K562 (cell line): ENCODE measurements around the gene SIGLEC14. TPM values are rescaled to one million over a fixed set of nuclear protein-coding genes. Genes with fewer than 3 reads are reported as not detected.

Experiments used
- ATAC-seq: fragments of 200-7000 bp; cut with Tn5 transposase; 3 replicates; pipeline ENCODE4 v1.9.1; 2020; ENCODE audit warnings: moderate library complexity
- BruUV-seq: library from RNA; stranded (reverse); fragments of 400-500 nt; replicated peaks from 2 replicates; lab custom pipeline; 2021; lab: Mats Ljungman, UMichigan
- CTCF ChIA-PET: fragments of 300-600 bp; formaldehyde crosslinking; extraction: SDS; loops from one replicate; lab custom pipeline; 2021; ENCODE audit warnings: low intra/inter-chr PET ratio; lab: Yijun Ruan, JAX
- POLR2A ChIA-PET: fragments of 300-600, 350-650 bp; sonication (Branson Sonifier 250); formaldehyde crosslinking; extraction: SDS; loops from one replicate; lab custom pipeline; 2021; ENCODE audit warnings: antibody characterized with exemption, inconsistent platforms; lab: Yijun Ruan, JAX
- DNase-seq, 4 experiments: peaks; one replicate each; pipeline versions ENCODE4 v3.0.0 to v3.0.0-alpha.2; 2011 to 2018; ENCODE audit warnings: low spot score in 3 of 4, mixed read lengths in 3 of 4; ENCODE audit errors: extremely low read depth in 1 of 4
- FAIRE-seq: peaks from 2 replicates; lab custom pipeline; 2011; peaks lifted over from hg19 to GRCh38; lab: Jason Lieb, UNC
- H2AFZ ChIP-seq: 2 replicates; pipeline ENCODE4 v1.6.0; 2011; ENCODE audit warnings: low read depth, low read length, control low read depth, inconsistent platforms
- H3K27ac ChIP-seq: fragments of 200-600 bp; 3 replicates; pipeline ENCODE4 v1.8.0; 2011; ENCODE audit warnings: low read depth, mild to moderate bottlenecking, control low read depth, inconsistent platforms, low read length, moderate library complexity, mixed read lengths; ENCODE audit errors: extremely low read depth
- H3K27me3 ChIP-seq, 2 experiments: fragments of 300-600 bp in 1 of 2; 2 replicates in 1 of 2; 3 replicates in 1 of 2; pipeline versions ENCODE4 v1.6.0 to v1.8.0; 2011; ENCODE audit warnings: inconsistent platforms in 2 of 2, low read length in 2 of 2, mild to moderate bottlenecking in 1 of 2, mixed read lengths in 1 of 2, moderate library complexity in 1 of 2; ENCODE audit not compliant: control insufficient read depth in 2 of 2, insufficient read depth in 2 of 2
- H3K36me3 ChIP-seq: fragments of 300-600 bp; 3 replicates; pipeline ENCODE4 v1.8.0; 2011; ENCODE audit warnings: mild to moderate bottlenecking, low read length, inconsistent platforms; ENCODE audit not compliant: control insufficient read depth, insufficient read depth
- H3K4me1 ChIP-seq, 2 experiments: fragments of 200-600 bp in 1 of 2; replicated peaks in 1 of 2; 2 replicates in 1 of 2; 3 replicates in 1 of 2; pipeline versions ENCODE4 v1.5.1 to v1.8.0; 2011; ENCODE audit warnings: inconsistent platforms in 2 of 2, low read length in 2 of 2, mild to moderate bottlenecking in 1 of 2, mixed read lengths in 1 of 2, moderate library complexity in 1 of 2; ENCODE audit not compliant: control insufficient read depth in 2 of 2, insufficient read depth in 2 of 2
- H3K4me2 ChIP-seq: 2 replicates; pipeline ENCODE4 v1.6.1; 2011; ENCODE audit warnings: low read length, control low read depth, inconsistent platforms, mixed read lengths; ENCODE audit not compliant: insufficient read depth
- H3K4me3 ChIP-seq: fragments of 200-600 bp; sonication (generic), shearing (Covaris generic); 2 replicates; pipeline ENCODE4 v1.5.1; 2016; ENCODE audit warnings: control low read depth, inconsistent platforms
- H3K79me2 ChIP-seq: fragments of 200-600 bp; 3 replicates; pipeline ENCODE4 v1.8.0; 2011; ENCODE audit warnings: low read length, inconsistent platforms; ENCODE audit not compliant: control insufficient read depth, insufficient read depth
- H3K9ac ChIP-seq, 2 experiments: 2 replicates each; pipeline versions ENCODE4 v1.6.0 to v1.6.1; 2011; ENCODE audit warnings: low read depth in 2 of 2, low read length in 2 of 2, control low read depth in 1 of 2, inconsistent platforms in 1 of 2, mild to moderate bottlenecking in 1 of 2, mixed read lengths in 1 of 2; ENCODE audit not compliant: insufficient read depth in 1 of 2
- H3K9me1 ChIP-seq: one replicate; pipeline ENCODE4 v1.6.0; 2011; ENCODE audit warnings: inconsistent platforms, mild to moderate bottlenecking, low read length, moderate library complexity; ENCODE audit not compliant: control insufficient read depth, insufficient read depth
- H3K9me3 ChIP-seq: replicated peaks from 2 replicates; pipeline ENCODE4 v1.5.1; 2011; ENCODE audit warnings: low read depth, low read length, inconsistent platforms; ENCODE audit not compliant: control insufficient read depth, insufficient read depth
- H4K20me1 ChIP-seq: replicated peaks from 2 replicates; pipeline ENCODE4 v1.6.1; 2011; ENCODE audit warnings: low read length, inconsistent platforms, mixed read lengths; ENCODE audit not compliant: control insufficient read depth, insufficient read depth
- BRF1 ChIP-seq: IDR thresholded peaks from 3 replicates; pipeline ENCODE4 v1.6.1; 2011; ENCODE audit warnings: borderline replicate concordance, mild to moderate bottlenecking; ENCODE audit not compliant: insufficient read length; ENCODE audit errors: extremely low read depth
- C11orf30 ChIP-seq: fragments of 450-650 bp; IDR thresholded peaks from 2 replicates; pipeline ENCODE4 v1.6.1; 2016; ENCODE audit warnings: low read depth, mild to moderate bottlenecking
- CAMTA2 ChIP-seq: fragments of 250-450 bp; sonication (Bioruptor Pico); conservative IDR thresholded peaks from 2 replicates; pipeline ENCODE4 v1.5.1; 2022
- HNRNPUL1 ChIP-seq: fragments of 200-400 bp; formaldehyde crosslinking; IDR thresholded peaks from 2 replicates; pipeline ENCODE4 v1.6.1; 2017; ENCODE audit warnings: low read length
- KLF10 ChIP-seq: fragments of 250-450 bp; sonication (Bioruptor Pico); IDR thresholded peaks from 2 replicates; pipeline ENCODE4 v1.6.1; 2021; ENCODE audit warnings: matching md5 sums
- KLF6 ChIP-seq: fragments of 250-450 bp; sonication (Bioruptor Pico); IDR thresholded peaks from 2 replicates; pipeline ENCODE4 v1.4.0; 2020; ENCODE audit warnings: mild to moderate bottlenecking, moderate library complexity, borderline replicate concordance
- LCOR ChIP-seq: sonication (generic); formaldehyde crosslinking; IDR thresholded peaks from 2 replicates; pipeline ENCODE4 v1.8.0; 2022; ENCODE audit warnings: mild to moderate bottlenecking, missing genetic modification reagents
- MAFK ChIP-seq: IDR thresholded peaks from 2 replicates; pipeline ENCODE4 v1.6.1; 2011; ENCODE audit warnings: low read length, improper control_type of control experiment
- MCM3 ChIP-seq: fragments of 450-650 bp; IDR thresholded peaks from 2 replicates; pipeline ENCODE4 v1.6.1; 2016
- NFE2 ChIP-seq: IDR thresholded peaks from 2 replicates; pipeline ENCODE4 v1.6.1; 2014; ENCODE audit warnings: antibody characterized with exemption, low read depth
- POLR2AphosphoS5 ChIP-seq: IDR thresholded peaks from 2 replicates; pipeline ENCODE4 v1.6.1; 2011; ENCODE audit warnings: mild to moderate bottlenecking, low read depth, low read length, moderate library complexity; ENCODE audit not compliant: control insufficient read depth, insufficient read depth
- PPARD ChIP-seq: fragments of 250-450 bp; sonication (Bioruptor Pico); IDR thresholded peaks from 2 replicates; pipeline ENCODE4 v1.8.0; 2022; ENCODE audit warnings: inconsistent platforms, mild to moderate bottlenecking, moderate library complexity
- ZC3H11A ChIP-seq: IDR thresholded peaks from 2 replicates; pipeline ENCODE4 v1.6.1; 2012; ENCODE audit warnings: low read depth, low read length, improper control_type of control experiment
- ZFP30 ChIP-seq: fragments of 250-450 bp; sonication (Bioruptor Pico); IDR thresholded peaks from 2 replicates; pipeline ENCODE4 v1.8.0; 2022; ENCODE audit warnings: moderate library complexity, mild to moderate bottlenecking, inconsistent platforms, borderline replicate concordance
- ZFX ChIP-seq: sonication (generic); formaldehyde crosslinking; IDR thresholded peaks from 2 replicates; pipeline ENCODE4 v1.8.0; 2022; ENCODE audit warnings: mild to moderate bottlenecking, missing genetic modification reagents, moderate library complexity
- ZNF23 ChIP-seq: fragments of 250-450 bp; sonication (Bioruptor Pico); IDR thresholded peaks from 2 replicates; pipeline ENCODE4 v1.4.0; 2020; ENCODE audit warnings: mild to moderate bottlenecking
- ZNF280A ChIP-seq: fragments of 450-650 bp; IDR thresholded peaks from 2 replicates; pipeline ENCODE4 v1.6.1; 2018; ENCODE audit warnings: mild to moderate bottlenecking, low read depth; ENCODE audit not compliant: partially characterized antibody
- WGBS: fragments of 100-300 bp; shearing (Covaris generic); methylation state at CpG from one replicate; pipeline ENCODE4 v1.1.6; 2016; ENCODE audit warnings: low coverage, mixed read lengths; ENCODE audit not compliant: insufficient coverage; ENCODE audit errors: missing lambda C conversion rate; 5-methylcytosine and 5-hydroxymethylcytosine counted together
- in situ Hi-C: fragments of 300-500 bp; cut with MboI; formaldehyde crosslinking; loops from 4 replicates; pipeline ENCODE4 v1.15.0; 2018; ENCODE audit warnings: inconsistent platforms, mixed read lengths
- intact Hi-C: fragments of 100-400 bp; cut with micrococcal nuclease; formaldehyde crosslinking; loops from 2 replicates; pipeline ENCODE4 v1.14.2; 2022
- polyA plus RNA-seq, 8 experiments: library from polyadenylated mRNA; depleted of rRNA in 4 of 8; stranded (reverse) in 5 of 8; unstranded in 3 of 8; fragments of >200 nt; fragmentation: Nextera tagmentation in 2 of 8; fragmentation: Illumina TruSeq in 1 of 8; extraction: Ambion mirVana in 2 of 8; extraction: Trizol in 1 of 8; gene quantifications; 2 replicates each; pipeline versions ENCODE4 v1.2.1 to v1.2.3, GENCODE V29; 2011 to 2014; ENCODE audit warnings: inconsistent platforms in 1 of 8, missing spikeins in 1 of 8
- total RNA-seq, 7 experiments: library from RNA; depleted of rRNA in 6 of 7; stranded (reverse); fragments of >200 nt in 6 of 7; fragmentation: Illumina TruSeq in 2 of 7; extraction: Trizol in 2 of 7; gene quantifications; 2 replicates each; pipeline versions ENCODE4 v1.2.1 to v1.2.3, GENCODE V29; 2011 to 2021; ENCODE audit warnings: low replicate concordance in 1 of 7
- TF ChIP-seq, protein P1 (sequence below), 3 experiments: IDR thresholded peaks in 2 of 3; conservative IDR thresholded peaks in 1 of 3; 2 replicates each; pipeline ENCODE4 v1.5.1; 2011 to 2012; ENCODE audit warnings: low read length in 3 of 3, mild to moderate bottlenecking in 3 of 3, control low read depth in 2 of 3, improper control_type of control experiment in 1 of 3, inconsistent platforms in 1 of 3, low read depth in 1 of 3, mixed read lengths in 1 of 3, moderate library complexity in 1 of 3; ENCODE audit not compliant: insufficient read depth in 2 of 3
- TF ChIP-seq, protein P2 (sequence below): fragments of 450-650 bp; formaldehyde crosslinking; IDR thresholded peaks from 2 replicates; pipeline ENCODE4 v1.4.0; 2022; ENCODE audit warnings: missing genetic modification characterization

The SIGLEC14 gene
- total and polyA plus RNA-seq, 9 of the 15 experiments (the other 6 are each of a cell fraction or from before 2014, with no cell fraction given) = not detected

- no peaks in the 10 kb centered on the region for H3K9me1 ChIP-seq
- TF ChIP-seq ZNF280A = peak; percentile 47
- no peak for TF ChIP-seq ZC3H11A
- TF ChIP-seq PPARD (CRISPR knock-in tag) = no peak
- TF ChIP-seq C11orf30 = 0 out of 2 replicates have a peak, but pooled peaks have one; percentile 14
- TF ChIP-seq MCM3 = no peak
- TF ChIP-seq NFE2 = peak; percentile 63
- TF ChIP-seq, protein P1, sequence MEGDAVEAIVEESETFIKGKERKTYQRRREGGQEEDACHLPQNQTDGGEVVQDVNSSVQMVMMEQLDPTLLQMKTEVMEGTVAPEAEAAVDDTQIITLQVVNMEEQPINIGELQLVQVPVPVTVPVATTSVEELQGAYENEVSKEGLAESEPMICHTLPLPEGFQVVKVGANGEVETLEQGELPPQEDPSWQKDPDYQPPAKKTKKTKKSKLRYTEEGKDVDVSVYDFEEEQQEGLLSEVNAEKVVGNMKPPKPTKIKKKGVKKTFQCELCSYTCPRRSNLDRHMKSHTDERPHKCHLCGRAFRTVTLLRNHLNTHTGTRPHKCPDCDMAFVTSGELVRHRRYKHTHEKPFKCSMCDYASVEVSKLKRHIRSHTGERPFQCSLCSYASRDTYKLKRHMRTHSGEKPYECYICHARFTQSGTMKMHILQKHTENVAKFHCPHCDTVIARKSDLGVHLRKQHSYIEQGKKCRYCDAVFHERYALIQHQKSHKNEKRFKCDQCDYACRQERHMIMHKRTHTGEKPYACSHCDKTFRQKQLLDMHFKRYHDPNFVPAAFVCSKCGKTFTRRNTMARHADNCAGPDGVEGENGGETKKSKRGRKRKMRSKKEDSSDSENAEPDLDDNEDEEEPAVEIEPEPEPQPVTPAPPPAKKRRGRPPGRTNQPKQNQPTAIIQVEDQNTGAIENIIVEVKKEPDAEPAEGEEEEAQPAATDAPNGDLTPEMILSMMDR (IDR thresholded peaks at IDR 0.05 in 2 of 3, conservative IDR thresholded peaks at IDR 0.05 in 1 of 3; ENCODE audit: insufficient read depth in 2 of 3, low read depth in 1 of 3, low read length in 3 of 3) = peak; percentile 52 to 61 (median 58)
- TF ChIP-seq ZFX = no peak
- no peak for TF ChIP-seq POLR2AphosphoS5
- peak; percentile 55 for TF ChIP-seq MAFK
- no peak for TF ChIP-seq KLF6 (CRISPR knock-in tag)
- TF ChIP-seq ZFP30 = no peak
- TF ChIP-seq LCOR = no peak
- TF ChIP-seq HNRNPUL1 = no peak
- TF ChIP-seq, protein P2, sequence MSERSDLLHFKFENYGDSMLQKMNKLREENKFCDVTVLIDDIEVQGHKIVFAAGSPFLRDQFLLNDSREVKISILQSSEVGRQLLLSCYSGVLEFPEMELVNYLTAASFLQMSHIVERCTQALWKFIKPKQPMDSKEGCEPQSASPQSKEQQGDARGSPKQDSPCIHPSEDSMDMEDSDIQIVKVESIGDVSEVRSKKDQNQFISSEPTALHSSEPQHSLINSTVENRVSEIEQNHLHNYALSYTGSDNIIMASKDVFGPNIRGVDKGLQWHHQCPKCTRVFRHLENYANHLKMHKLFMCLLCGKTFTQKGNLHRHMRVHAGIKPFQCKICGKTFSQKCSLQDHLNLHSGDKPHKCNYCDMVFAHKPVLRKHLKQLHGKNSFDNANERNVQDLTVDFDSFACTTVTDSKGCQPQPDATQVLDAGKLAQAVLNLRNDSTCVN (CRISPR knock-in tag) = no peak
- TF ChIP-seq ZNF23 (CRISPR knock-in tag) = no peak
- no peak for TF ChIP-seq CAMTA2
- TF ChIP-seq KLF10 = no peak
- TF ChIP-seq BRF1 = no peak
These were observed 8.2 kb upstream of the SIGLEC14 start for GRCh38 chr19:51654783-51655182.

More at GRCh38 chr19:51654783-51655182, 8.2 kb upstream of the SIGLEC14 start:
- FAIRE-seq (peak; percentile 74), DNase-seq (peak; percentile 23 to 68 (median 54)), ATAC-seq (peak; percentile 85)
- in situ Hi-C loops (loop anchor here (5.0 to 25.0 kb wide), 3 partner anchors 180 to 492 kb away; partner anchors contain the start of gene CEACAM18), intact Hi-C loops (loop anchor here (10.0 kb wide), 1 partner anchor 500 kb away; no protein-coding TSS in a partner anchor)
- Histone ChIP-seq H3K79me2 (no peaks in the 10 kb centered on the region), H3K4me1 (peaks cover 0 to 9% of the 10 kb centered on the region in 2 experiments; a peak in 4 of 5 replicates), H4K20me1 (no peaks in the 10 kb centered on the region), H3K9ac (no peak overlapping the region), H3K36me3 (no peaks in the 10 kb centered on the region), H3K9me3 (peaks cover 4% of the 10 kb centered on the region), H3K27ac (no peak overlapping the region), H2AFZ (no peak overlapping the region), H3K27me3 (peaks cover 0 to 2% of the 10 kb centered on the region in 2 experiments; a peak in 2 of 5 replicates), H3K4me3 (no peak overlapping the region), H3K4me2 (no peak overlapping the region)
- BruUV-seq = no TSS peak
- POLR2A ChIA-PET = interaction anchor here (0.5 to 2.4 kb wide), 5 partner anchors 11 to 663 kb away, joined by 3 to 10 read pairs (median 3); no protein-coding TSS in a partner anchor
- CTCF ChIA-PET = interaction anchor here (0.6 kb wide), 1 partner anchor 689 kb away, joined by 3 read pairs; no protein-coding TSS in a partner anchor
- WGBS = 32% methylated on average over 4 of the region's 4 CpGs
